K562 (cell line): Measurements from ENCODE around the gene NXN. TPM values are rescaled to one million over a fixed set of nuclear protein-coding genes. Genes with fewer than 3 reads are reported as not detected.
A peak's percentile ranks its signal among the peaks of the same experiment; 100 is the strongest.

Experiments used
- ATAC-seq: fragments of 200-7000 bp; cut with Tn5 transposase; 3 replicates; pipeline ENCODE4 v1.9.1; 2020; ENCODE audit warnings: moderate library complexity
- BruUV-seq: library from RNA; stranded (reverse); fragments of 400-500 nt; replicated peaks from 2 replicates; lab custom pipeline; 2021; lab: Mats Ljungman, UMichigan
- CTCF ChIA-PET: fragments of 300-600 bp; formaldehyde crosslinking; extraction: SDS; loops from one replicate; lab custom pipeline; 2021; ENCODE audit warnings: low intra/inter-chr PET ratio; lab: Yijun Ruan, JAX
- POLR2A ChIA-PET: fragments of 300-600, 350-650 bp; sonication (Branson Sonifier 250); formaldehyde crosslinking; extraction: SDS; loops from one replicate; lab custom pipeline; 2021; ENCODE audit warnings: antibody characterized with exemption, inconsistent platforms; lab: Yijun Ruan, JAX
- DNase-seq, 4 experiments: peaks; one replicate each; pipeline versions ENCODE4 v3.0.0 to v3.0.0-alpha.2; 2011 to 2018; ENCODE audit warnings: low spot score in 3 of 4, mixed read lengths in 3 of 4; ENCODE audit errors: extremely low read depth in 1 of 4
- FAIRE-seq: peaks from 2 replicates; lab custom pipeline; 2011; peaks lifted over from hg19 to GRCh38; lab: Jason Lieb, UNC
- H2AFZ ChIP-seq: 2 replicates; pipeline ENCODE4 v1.6.0; 2011; ENCODE audit warnings: low read depth, low read length, control low read depth, inconsistent platforms
- H3K27ac ChIP-seq: fragments of 200-600 bp; 3 replicates; pipeline ENCODE4 v1.8.0; 2011; ENCODE audit warnings: low read depth, mild to moderate bottlenecking, control low read depth, inconsistent platforms, low read length, moderate library complexity, mixed read lengths; ENCODE audit errors: extremely low read depth
- H3K27me3 ChIP-seq, 2 experiments: fragments of 300-600 bp in 1 of 2; 2 replicates in 1 of 2; 3 replicates in 1 of 2; pipeline versions ENCODE4 v1.6.0 to v1.8.0; 2011; ENCODE audit warnings: inconsistent platforms in 2 of 2, low read length in 2 of 2, mild to moderate bottlenecking in 1 of 2, mixed read lengths in 1 of 2, moderate library complexity in 1 of 2; ENCODE audit not compliant: control insufficient read depth in 2 of 2, insufficient read depth in 2 of 2
- H3K36me3 ChIP-seq: fragments of 300-600 bp; 3 replicates; pipeline ENCODE4 v1.8.0; 2011; ENCODE audit warnings: mild to moderate bottlenecking, low read length, inconsistent platforms; ENCODE audit not compliant: control insufficient read depth, insufficient read depth
- H3K4me1 ChIP-seq, 2 experiments: fragments of 200-600 bp in 1 of 2; replicated peaks in 1 of 2; 2 replicates in 1 of 2; 3 replicates in 1 of 2; pipeline versions ENCODE4 v1.5.1 to v1.8.0; 2011; ENCODE audit warnings: inconsistent platforms in 2 of 2, low read length in 2 of 2, mild to moderate bottlenecking in 1 of 2, mixed read lengths in 1 of 2, moderate library complexity in 1 of 2; ENCODE audit not compliant: control insufficient read depth in 2 of 2, insufficient read depth in 2 of 2
- H3K4me2 ChIP-seq: 2 replicates; pipeline ENCODE4 v1.6.1; 2011; ENCODE audit warnings: low read length, control low read depth, inconsistent platforms, mixed read lengths; ENCODE audit not compliant: insufficient read depth
- H3K4me3 ChIP-seq: fragments of 200-600 bp; sonication (generic), shearing (Covaris generic); 2 replicates; pipeline ENCODE4 v1.5.1; 2016; ENCODE audit warnings: control low read depth, inconsistent platforms
- H3K79me2 ChIP-seq: fragments of 200-600 bp; 3 replicates; pipeline ENCODE4 v1.8.0; 2011; ENCODE audit warnings: low read length, inconsistent platforms; ENCODE audit not compliant: control insufficient read depth, insufficient read depth
- H3K9ac ChIP-seq, 2 experiments: 2 replicates each; pipeline versions ENCODE4 v1.6.0 to v1.6.1; 2011; ENCODE audit warnings: low read depth in 2 of 2, low read length in 2 of 2, control low read depth in 1 of 2, inconsistent platforms in 1 of 2, mild to moderate bottlenecking in 1 of 2, mixed read lengths in 1 of 2; ENCODE audit not compliant: insufficient read depth in 1 of 2
- H3K9me1 ChIP-seq: one replicate; pipeline ENCODE4 v1.6.0; 2011; ENCODE audit warnings: inconsistent platforms, mild to moderate bottlenecking, low read length, moderate library complexity; ENCODE audit not compliant: control insufficient read depth, insufficient read depth
- H3K9me3 ChIP-seq: replicated peaks from 2 replicates; pipeline ENCODE4 v1.5.1; 2011; ENCODE audit warnings: low read depth, low read length, inconsistent platforms; ENCODE audit not compliant: control insufficient read depth, insufficient read depth
- H4K20me1 ChIP-seq: replicated peaks from 2 replicates; pipeline ENCODE4 v1.6.1; 2011; ENCODE audit warnings: low read length, inconsistent platforms, mixed read lengths; ENCODE audit not compliant: control insufficient read depth, insufficient read depth
- ARID1B ChIP-seq: fragments of 450-650 bp; IDR thresholded peaks from 2 replicates; pipeline ENCODE4 v1.6.1; 2016; ENCODE audit warnings: antibody characterized with exemption, mild to moderate bottlenecking, inconsistent platforms
- ARID3A ChIP-seq: IDR thresholded peaks from 2 replicates; pipeline ENCODE4 v1.6.1; 2012; ENCODE audit warnings: low read depth, low read length, improper control_type of control experiment, borderline replicate concordance
- FOXO4 ChIP-seq: fragments of 450-650 bp; formaldehyde crosslinking; IDR thresholded peaks from 2 replicates; pipeline ENCODE4 v1.4.0; 2020; ENCODE audit warnings: mild to moderate bottlenecking, moderate library complexity
- MAFK ChIP-seq: IDR thresholded peaks from 2 replicates; pipeline ENCODE4 v1.6.1; 2011; ENCODE audit warnings: low read length, improper control_type of control experiment
- MEIS2 ChIP-seq: fragments of 450-650 bp; IDR thresholded peaks from 2 replicates; pipeline ENCODE4 v1.6.1; 2014; ENCODE audit warnings: mild to moderate bottlenecking; ENCODE audit not compliant: partially characterized antibody
- MXI1 ChIP-seq: IDR thresholded peaks from 2 replicates; pipeline ENCODE4 v1.6.1; 2011; ENCODE audit warnings: low read depth, mild to moderate bottlenecking, improper control_type of control experiment, low read length
- NR3C1 ChIP-seq: sonication (generic); formaldehyde crosslinking; IDR thresholded peaks from 2 replicates; pipeline ENCODE4 v1.8.1; 2022; ENCODE audit warnings: missing genetic modification reagents
- RUNX1 ChIP-seq: sonication (generic); IDR thresholded peaks from 2 replicates; pipeline ENCODE4 v1.6.1; 2016; ENCODE audit warnings: antibody characterized with exemption, low read depth
- SMAD3 ChIP-seq: fragments of 450-650 bp; formaldehyde crosslinking; conservative IDR thresholded peaks from 2 replicates; pipeline ENCODE4 v1.4.0; 2020; ENCODE audit warnings: mild to moderate bottlenecking
- TFAM ChIP-seq: fragments of 250-450 bp; sonication (Bioruptor Pico); conservative IDR thresholded peaks from 2 replicates; pipeline ENCODE4 v1.5.0; 2021; ENCODE audit warnings: mild to moderate bottlenecking, moderate library complexity
- UBTF ChIP-seq, 2 experiments: IDR thresholded peaks; 2 replicates each; pipeline ENCODE4 v1.6.1; 2012; ENCODE audit warnings: improper control_type of control experiment in 2 of 2, low read depth in 2 of 2, low read length in 2 of 2, borderline replicate concordance in 1 of 2
- ZBTB1 ChIP-seq: sonication (generic); formaldehyde crosslinking; IDR thresholded peaks from 2 replicates; pipeline ENCODE4 v1.8.1; 2023; ENCODE audit warnings: missing genetic modification reagents, low read depth, mild to moderate bottlenecking, borderline replicate concordance
- ZNF165 ChIP-seq: fragments of 250-450 bp; sonication (Bioruptor Pico); IDR thresholded peaks from 2 replicates; pipeline ENCODE4 v1.4.0; 2020; ENCODE audit warnings: borderline replicate concordance
- ZNF184 ChIP-seq: sonication (generic); formaldehyde crosslinking; IDR thresholded peaks from 2 replicates; pipeline ENCODE4 v1.5.0; 2020; ENCODE audit warnings: missing genetic modification reagents
- ZNF551 ChIP-seq: fragments of 250-450 bp; sonication (Bioruptor Pico); IDR thresholded peaks from 2 replicates; pipeline ENCODE4 v1.5.0; 2021; ENCODE audit warnings: mild to moderate bottlenecking, moderate library complexity
- WGBS: fragments of 100-300 bp; shearing (Covaris generic); methylation state at CpG from one replicate; pipeline ENCODE4 v1.1.6; 2016; ENCODE audit warnings: low coverage, mixed read lengths; ENCODE audit not compliant: insufficient coverage; ENCODE audit errors: missing lambda C conversion rate; 5-methylcytosine and 5-hydroxymethylcytosine counted together
- in situ Hi-C: fragments of 300-500 bp; cut with MboI; formaldehyde crosslinking; loops from 4 replicates; pipeline ENCODE4 v1.15.0; 2018; ENCODE audit warnings: inconsistent platforms, mixed read lengths
- intact Hi-C: fragments of 100-400 bp; cut with micrococcal nuclease; formaldehyde crosslinking; loops from 2 replicates; pipeline ENCODE4 v1.14.2; 2022
- polyA plus RNA-seq, 8 experiments: library from polyadenylated mRNA; depleted of rRNA in 4 of 8; stranded (reverse) in 5 of 8; unstranded in 3 of 8; fragments of >200 nt; fragmentation: Nextera tagmentation in 2 of 8; fragmentation: Illumina TruSeq in 1 of 8; extraction: Ambion mirVana in 2 of 8; extraction: Trizol in 1 of 8; gene quantifications; 2 replicates each; pipeline versions ENCODE4 v1.2.1 to v1.2.3, GENCODE V29; 2011 to 2014; ENCODE audit warnings: inconsistent platforms in 1 of 8, missing spikeins in 1 of 8
- total RNA-seq, 7 experiments: library from RNA; depleted of rRNA in 6 of 7; stranded (reverse); fragments of >200 nt in 6 of 7; fragmentation: Illumina TruSeq in 2 of 7; extraction: Trizol in 2 of 7; gene quantifications; 2 replicates each; pipeline versions ENCODE4 v1.2.1 to v1.2.3, GENCODE V29; 2011 to 2021; ENCODE audit warnings: low replicate concordance in 1 of 7

NXN gene
- total and polyA plus RNA-seq, 9 of the 15 experiments (the other 6 are each of a cell fraction or from before 2014, with no cell fraction given), result 0.08 to 0.39 (median 0.29) TPM; not detected in 5

GRCh38 chr17:752620-753219 lies 226.9 kb downstream of the NXN start (continued):
- TF ChIP-seq UBTF (IDR thresholded peaks at IDR 0.05; ENCODE audit: borderline replicate concordance in 1 of 2, low read depth in 2 of 2, low read length in 2 of 2), result no peak
- TF ChIP-seq MXI1, result no peak
- no peak for TF ChIP-seq RUNX1
- no peak for TF ChIP-seq MAFK
- TF ChIP-seq SMAD3 (CRISPR knock-in tag), result no peak
- TF ChIP-seq MEIS2, result no peak
- TF ChIP-seq ZNF184 (CRISPR knock-in tag), result no peak
- TF ChIP-seq, all 486 proteins: peak for 4

- no peaks in the 10 kb centered on the region for H3K9me1 ChIP-seq
- peaks cover 29% of the 10 kb centered on the region for H3K36me3 ChIP-seq
- no TSS peak for BruUV-seq
- DNase-seq (peak; percentile 88 to 93 (median 92)), FAIRE-seq (peak; percentile 44), ATAC-seq (peak; percentile 95)
- POLR2A ChIA-PET, result interaction anchor here (0.8 kb wide), 1 partner anchor 23 kb away, joined by 3 read pairs; no protein-coding TSS in a partner anchor
- peak within 1 kb of the TSS; percentile 74 for H3K4me3 ChIP-seq
- H4K20me1 ChIP-seq, result peaks cover 8% of the 10 kb centered on the region; the same call in 1 of the 2 replicates
- H3K4me1 ChIP-seq, result peaks cover 10 to 12% of the 10 kb centered on the region in 2 experiments; a peak in 3 of 5 replicates
- no peaks in the 10 kb centered on the region for H3K9me3 ChIP-seq
- in situ Hi-C loops (no loop called here), intact Hi-C loops (no loop called here)
- H3K79me2 ChIP-seq, result peaks cover 45% of the 10 kb centered on the region
- peak within 1 kb of the TSS; percentile 91 for H3K4me2 ChIP-seq
- CTCF ChIA-PET, result interaction anchor here (0.6 kb wide), 1 partner anchor 304 kb away, joined by 5 read pairs; no protein-coding TSS in a partner anchor
- peak within 1 kb of the TSS; percentile 94 for H2AFZ ChIP-seq
- 2% methylated on average over 30 of the region's 87 CpGs for WGBS
- peak within 1 kb of the TSS; percentile 91 for H3K27ac ChIP-seq
- peak within 1 kb of the TSS; percentile 90 to 96 for H3K9ac ChIP-seq
- H3K27me3 ChIP-seq, result no peaks in the 10 kb centered on the region
- TF ChIP-seq NR3C1, result peak; percentile 73; the same call in 1 of the 2 replicates
- no peak; the same call in 1 of the 2 replicates for TF ChIP-seq ZBTB1 (CRISPR knock-in tag)
- no peak for TF ChIP-seq ARID3A
- no peak for TF ChIP-seq TFAM (CRISPR knock-in tag)
- no peak for TF ChIP-seq ZNF165
- TF ChIP-seq FOXO4, result no peak
- TF ChIP-seq ARID1B, result no peak; the same call in 1 of the 2 replicates
- no peak for TF ChIP-seq ZNF551
These were observed 227.5 kb downstream of the NXN start, which contains the start of gene GEMIN4 for GRCh38 chr17:752002-752619. GEMIN4 (minus strand) TSS chr17:752264; CDS start chr17:752142, 122 bp downstream.
